CD4-positive, alpha-beta T cell treated with Interleukin-1 beta for 1 hour (primary cell): ENCODE data around the gene GPA33.

ENCODE experiments used
- DNase-seq, 2 donors: peaks; one replicate each; pipeline ENCODE4 v3.0.0-alpha.2; 2020 to 2022

The GPA33 gene

DNA sequence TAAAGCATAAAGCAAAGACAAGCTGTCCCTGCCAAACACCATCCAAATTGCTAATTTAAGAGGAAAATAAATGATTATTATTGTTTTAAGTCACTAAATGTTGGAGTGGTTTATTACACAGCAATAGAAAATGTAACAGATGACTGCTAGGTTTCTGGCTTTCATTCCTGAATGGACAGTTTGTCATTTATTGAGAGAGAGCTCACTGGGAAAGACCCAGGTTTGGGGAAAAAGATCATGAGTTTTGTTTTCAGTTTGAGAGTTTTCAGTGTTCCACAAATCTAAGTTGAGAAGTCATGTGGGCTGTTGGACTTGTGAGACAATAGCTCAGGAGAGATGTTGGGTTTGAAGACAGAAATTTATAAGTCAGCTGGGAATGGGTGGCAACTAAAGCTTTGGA, 5.4 kb downstream of the GPA33 start:
- no peak for DNase-seq

DNA sequence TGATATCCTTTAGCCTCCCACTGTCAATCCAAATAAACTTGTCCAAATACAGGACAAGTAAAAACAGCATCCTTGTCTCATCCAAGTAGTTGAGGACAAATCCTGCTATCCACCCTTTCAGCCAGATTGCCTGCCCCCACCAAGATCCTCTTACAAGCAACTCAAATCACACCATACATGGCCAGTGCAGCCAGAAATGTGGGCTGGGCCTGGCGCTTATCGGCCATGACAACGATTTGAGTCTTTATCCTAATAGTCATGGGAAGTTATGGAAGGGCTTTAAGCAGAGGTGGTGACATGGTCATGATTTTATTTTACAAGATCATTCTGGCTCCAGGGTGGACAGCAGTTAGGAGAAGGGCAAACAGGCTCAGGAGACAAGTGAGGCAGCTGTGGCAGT, 6.3 kb downstream of the GPA33 start:
- DNase-seq, result no peak

DNA sequence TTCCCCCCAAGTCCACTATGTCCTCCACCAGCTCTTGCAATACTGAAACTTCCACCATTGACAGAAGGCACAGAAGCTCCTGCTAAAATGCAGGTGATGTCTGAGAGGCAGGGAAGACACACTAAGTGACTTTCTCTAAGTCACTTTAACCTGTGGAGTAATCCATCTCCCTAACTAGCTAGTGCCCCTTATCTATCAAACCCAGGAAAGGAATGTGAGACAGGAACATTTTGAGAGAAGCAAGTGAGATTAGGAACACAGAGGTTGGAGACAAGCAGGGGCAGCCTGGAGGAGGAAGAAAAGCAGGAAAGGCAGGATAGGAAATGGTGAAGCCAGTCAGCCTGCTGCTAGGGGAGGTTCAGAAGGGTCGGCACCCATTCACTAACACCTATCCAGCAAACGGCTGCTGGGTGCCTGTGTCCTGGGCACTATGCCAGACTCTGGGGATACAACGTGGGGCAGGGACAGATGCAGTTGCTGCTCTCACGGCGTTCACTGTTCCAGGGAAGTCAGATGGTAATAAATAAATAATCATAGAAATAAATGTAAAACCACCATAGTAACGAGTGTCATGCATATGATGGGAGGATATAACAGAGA, 7.0 kb downstream of the GPA33 start:
- no peak for DNase-seq

DNA sequence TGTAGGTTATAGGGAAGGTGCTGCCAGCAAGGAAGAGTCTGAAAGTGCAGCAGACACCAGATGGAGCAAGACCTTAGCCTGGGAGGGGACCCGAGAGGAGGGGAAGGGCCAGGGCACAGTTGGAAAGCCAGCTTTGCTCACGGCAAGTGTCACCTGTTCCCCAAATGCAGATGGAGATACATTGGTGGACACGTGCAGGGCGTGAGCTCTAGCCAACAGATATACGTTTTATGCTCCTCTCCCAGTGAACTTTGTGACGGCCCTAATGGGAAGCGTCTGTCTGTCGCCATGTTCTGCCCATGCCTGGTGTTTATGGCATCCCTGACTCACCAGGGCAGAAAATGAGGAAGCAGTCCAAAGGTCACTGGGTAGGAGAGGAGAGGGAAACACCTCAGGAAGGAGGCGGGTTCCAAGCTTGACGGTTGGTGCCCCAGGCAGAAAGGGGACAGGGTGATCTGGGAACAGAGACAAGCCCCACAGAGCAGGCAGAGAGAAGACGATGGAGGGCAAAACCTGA, 7.6 kb downstream of the GPA33 start:
- DNase-seq, result peak in 1 of 2 donors; percentile 35

DNA sequence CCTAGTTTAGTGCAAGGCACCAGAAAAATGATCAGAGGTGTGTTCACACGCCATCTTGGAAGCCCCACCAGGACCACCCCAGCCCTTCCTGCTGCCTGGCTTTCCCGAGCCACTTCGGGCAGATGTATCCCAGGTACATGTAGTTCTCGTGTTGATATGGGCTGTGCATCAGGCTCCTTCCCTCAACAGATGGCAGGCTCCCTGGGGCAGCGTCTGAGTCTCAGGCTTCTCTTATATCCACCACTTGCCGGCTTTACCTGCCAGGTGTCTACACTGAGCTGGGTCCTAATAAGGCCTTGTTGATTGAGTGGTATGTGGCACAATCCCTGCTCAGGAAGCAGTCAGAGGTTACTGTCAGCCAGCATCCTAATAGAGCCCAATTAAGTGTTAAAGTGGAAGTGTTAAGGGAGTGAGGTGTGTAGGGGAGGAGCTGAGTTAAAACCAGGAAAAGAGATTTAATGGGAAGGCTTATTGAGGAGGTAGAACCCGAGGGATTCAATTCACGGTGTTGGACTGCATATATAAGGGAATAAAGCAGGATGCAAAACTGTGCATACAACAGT, 8.5 kb downstream of the GPA33 start:
- DNase-seq, result no peak

DNA sequence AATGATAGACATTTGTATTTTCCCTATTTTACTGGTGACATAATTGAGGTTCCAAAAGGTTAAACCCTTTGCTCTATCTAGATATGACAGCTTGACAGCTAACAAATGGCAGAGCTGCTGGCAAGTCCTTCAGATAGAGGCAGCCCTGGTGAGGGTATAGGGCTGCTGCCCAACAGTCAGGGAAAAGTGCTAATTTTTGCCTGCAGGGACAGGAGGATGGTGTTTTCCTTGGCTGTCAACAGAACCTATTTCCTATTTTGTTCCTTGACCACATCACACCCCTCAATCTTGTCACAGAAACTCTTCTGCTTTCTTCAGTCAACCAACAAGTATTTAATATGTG, 12.3 kb downstream of the GPA33 start:
- DNase-seq, result no peak

DNA sequence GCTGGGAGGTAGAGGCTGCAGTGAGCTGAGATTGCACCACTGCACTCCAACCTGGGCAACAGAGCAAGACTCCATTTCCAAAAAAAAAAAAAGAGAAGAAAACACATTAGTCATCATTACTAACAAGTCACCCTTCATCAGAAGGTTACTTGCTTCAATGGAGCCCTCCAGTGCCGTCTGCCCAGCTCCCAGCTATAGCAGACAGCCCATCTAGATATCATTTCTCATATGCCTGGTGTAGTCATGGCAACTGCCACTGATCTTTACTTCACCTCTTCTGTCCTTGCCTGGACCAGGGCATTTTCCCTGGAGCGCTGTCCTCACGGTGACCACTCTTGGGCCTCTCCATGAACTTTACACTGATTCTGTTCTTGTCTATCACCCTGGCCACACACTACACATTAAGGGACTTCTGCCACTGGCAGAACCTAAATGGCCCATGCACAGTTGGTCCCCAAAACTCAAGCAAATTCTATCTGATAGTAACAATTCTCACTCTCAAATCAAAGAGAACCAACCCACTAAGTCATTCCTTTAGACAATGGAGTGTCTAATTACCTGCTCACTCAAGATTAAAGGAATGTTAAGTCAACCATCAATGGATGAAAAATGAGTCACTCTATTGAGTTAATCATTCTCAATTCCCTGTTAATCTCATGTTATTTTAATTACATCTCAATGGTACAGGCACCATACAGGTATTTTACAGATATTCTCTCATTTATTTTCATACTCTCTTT, 12.9 kb downstream of the GPA33 start:
- DNase-seq, result no peak

DNA sequence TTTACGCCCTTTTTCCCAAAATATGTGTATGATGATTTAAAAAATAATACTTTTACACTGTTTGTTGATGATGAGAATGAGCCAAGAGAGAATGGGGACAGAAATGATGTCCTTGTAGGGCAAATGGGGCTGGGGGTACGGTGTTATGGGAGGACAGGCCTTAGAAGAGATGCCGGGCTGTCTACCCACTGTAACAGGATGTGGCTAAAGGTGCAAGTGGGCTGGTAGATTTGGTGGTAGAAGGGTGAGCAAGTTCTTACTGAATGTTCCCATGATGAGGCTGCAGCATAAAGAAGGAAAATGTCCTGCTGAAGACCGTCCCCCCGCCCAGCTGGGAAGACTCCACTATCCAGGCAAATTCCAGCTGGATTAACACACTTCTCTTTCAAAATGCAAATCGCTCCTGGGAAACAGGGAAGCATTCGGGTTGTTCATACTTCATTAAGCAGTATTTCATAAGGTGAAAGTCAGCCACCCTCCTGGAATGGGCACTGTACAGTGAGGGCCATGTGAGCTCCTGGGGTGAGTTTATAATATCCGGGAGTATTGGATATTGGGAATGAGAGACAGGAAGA, 14.0 kb downstream of the GPA33 start:
- DNase-seq, result no peak

DNA sequence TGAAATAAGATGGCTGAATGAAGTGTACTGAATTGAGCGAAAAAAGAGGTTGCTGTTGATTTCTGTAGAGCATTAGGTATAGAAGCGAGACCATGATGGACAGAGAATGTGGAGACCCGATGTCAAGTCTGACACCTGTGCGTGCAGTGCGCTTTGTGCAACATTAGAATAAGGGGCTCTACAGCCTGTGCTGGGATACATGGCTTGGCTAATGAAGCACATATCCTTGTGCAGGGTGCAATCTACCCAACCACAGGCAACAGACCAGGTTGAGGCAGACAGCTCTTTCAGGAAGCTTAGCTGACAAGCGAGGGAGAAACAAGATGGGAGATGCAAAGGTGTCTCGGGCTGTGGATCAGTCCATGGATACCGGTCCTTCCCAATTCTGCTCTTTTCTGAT, 18.9 kb downstream of the GPA33 start:
- no peak for DNase-seq

DNA sequence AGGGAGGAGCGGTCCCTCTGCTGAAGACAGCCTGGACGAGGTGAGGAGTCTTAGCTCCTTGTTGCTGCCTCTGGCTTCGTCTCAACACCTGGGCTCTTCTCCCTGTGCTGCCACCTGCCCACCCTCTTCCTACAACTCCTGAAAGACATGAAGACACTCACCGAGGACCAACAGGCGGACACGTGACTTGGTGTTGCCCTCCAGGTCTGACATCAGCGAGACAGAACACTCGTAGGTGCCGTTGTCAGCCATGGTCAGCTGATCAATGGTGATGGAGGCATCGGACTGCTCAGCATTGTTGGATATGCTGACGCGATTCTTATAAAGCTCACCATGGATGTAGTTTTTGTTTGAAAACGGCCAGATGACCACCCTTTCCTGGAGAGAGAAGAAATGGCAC, 21.4 kb downstream of the GPA33 start:
- DNase-seq, result no peak

DNA sequence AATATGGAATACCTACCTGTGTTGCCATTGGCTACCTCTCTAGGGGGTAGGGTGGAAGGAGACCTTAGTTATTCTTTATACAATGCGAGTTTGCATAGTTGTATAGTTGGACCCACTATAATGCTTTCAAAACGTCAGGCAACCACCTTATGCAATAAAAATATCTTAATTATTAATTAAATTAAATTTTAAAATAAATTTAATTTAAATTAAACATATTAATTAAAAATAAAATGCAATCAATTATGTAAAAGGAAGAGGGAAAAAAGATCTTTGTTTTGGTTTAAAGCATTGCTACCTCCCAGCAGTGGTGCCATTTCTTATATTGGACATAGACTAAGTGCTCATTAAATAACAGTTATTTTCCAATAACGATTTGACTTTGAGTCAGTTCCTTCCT, 22.3 kb downstream of the GPA33 start:
- DNase-seq, result no peak

DNA sequence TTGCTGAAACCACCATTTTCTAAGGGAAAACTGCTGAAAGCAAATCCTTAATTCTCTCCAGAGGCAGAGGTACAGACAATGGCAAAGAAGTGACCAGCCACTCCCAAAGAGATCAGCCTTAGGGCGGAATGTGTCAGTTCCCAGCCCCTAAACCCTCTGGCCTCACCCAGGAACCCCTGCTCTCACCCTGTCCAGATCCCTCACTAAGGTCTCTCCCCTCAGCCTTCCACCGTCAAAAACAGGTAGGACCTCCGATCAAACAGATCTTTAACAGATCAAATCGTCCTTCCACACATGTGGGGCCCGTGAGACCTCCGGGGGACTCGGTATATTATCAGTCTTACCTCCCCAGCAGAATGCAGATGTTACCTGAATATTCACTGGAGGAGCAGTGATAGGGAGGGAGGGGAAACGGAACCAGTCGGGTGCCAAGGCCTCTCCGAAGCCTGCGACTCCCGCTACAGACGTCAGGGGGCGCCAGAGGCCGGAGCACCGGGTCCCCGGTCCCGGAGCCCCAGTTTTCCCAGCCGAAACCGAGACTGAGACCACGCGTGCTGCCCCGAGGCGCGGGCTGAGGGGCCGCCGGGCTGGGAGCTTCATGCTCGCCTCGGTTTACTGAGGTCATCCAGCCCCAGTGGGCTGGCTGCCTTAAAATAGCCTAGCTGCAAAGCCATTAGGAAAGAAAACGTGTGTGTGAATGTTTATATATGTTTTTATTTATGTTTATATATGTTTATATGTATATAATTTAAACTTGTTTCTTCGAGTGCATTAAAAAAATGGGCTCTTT, 23.6 kb downstream of the GPA33 start:
- DNase-seq, result peak; percentile 75 to 82

DNA sequence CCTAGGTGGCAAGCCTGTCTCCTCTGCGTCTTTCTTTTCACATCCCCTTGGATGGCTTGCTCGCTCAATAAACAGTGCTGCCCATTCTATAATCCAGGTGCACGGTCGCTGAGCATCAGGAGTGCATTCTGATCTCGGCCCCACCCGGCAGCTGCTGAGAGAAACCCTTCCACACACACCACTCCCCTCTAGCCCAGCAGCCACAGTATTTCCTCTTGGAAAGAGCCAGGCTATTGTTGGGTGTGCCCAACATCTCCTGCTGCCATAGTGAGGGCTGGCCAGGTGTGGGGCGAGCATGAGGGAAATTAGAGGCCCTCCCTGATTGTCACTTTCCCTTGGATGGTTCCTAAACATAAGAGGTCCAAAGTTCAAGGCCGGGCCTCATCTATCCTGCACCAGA, 24.7 kb downstream of the GPA33 start:
- no peak for DNase-seq

DNA sequence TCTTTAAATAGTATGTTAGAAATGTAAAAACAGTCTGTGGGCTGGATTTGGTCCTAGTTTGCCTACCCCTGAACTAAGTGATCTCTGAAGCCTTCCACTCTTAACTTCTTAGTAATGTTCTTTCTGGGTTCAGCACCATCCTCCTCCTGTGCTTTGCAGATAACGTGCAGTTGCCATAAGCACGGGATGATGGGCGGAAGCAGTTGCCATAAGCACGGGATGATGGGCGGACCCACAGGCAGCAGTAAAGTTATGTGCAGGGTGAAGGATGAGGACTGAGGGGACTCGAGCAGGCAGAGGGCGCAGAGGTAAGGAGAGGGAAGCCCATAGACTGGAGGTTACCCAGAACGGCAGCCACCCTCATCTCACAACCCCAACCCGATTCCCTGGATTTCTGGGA, 25.6 kb downstream of the GPA33 start:
- DNase-seq, result no peak

DNA sequence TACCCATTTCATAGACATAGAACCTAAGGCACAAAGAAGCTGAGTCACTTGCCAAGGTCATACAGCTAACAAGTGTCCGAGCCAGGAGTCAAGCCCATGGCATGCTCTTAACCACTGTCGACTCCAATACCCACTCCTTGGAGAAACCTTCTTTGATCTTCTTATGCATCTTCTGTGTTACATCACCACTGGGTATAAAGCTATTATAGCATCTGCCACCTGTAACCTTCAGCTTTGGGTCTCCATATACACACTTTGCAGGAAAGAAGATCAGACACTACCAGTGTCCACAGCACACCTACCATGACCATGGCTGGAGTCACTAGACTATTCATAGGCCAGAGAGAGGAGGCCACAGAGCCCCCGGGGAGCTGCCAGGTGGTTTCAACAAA, 29.1 kb downstream of the GPA33 start:
- no peak for DNase-seq

DNA sequence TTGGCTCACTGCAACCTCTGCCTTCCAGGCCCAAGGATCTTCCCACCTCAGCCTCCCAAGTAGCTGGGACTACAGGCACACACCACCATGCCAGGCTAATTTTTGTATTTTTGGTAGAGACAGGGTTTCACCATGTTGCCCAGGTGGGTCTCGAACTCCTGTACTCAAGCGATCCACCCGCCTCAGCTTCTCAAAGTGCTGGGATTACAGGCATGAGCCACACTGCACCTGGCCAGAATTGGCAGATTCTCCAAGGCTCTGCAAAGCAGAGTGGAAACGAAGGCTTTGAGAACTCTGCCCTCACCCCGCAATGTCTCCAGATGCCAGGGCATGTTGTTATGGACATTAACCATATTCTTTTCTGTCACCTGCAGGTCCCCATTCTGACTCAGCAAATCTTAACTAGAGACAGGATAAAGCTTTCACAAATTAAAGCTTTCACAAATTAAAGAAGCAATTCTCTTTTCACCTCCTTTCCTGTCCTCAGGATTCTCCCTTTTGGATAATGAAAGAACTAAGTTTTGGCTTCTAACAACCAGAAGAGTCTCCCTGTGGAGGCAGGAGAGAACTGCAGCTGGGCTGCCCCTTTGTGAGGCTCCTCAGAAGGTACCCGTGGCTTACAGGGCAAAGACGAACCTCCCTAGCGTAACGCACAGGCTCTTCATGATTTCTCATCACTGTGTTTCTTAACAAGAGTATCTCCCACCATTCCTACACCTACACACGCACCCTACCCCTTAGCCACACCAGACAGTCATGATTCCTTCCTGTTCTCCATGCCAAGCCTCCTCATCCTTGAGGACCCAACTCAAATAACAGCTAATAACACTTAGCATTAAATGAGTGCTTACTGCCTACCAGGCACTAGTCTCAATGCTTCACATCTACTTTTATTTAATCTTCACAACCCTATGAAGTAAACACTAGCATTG, 29.8 kb downstream of the GPA33 start:
- DNase-seq, result no peak

DNA sequence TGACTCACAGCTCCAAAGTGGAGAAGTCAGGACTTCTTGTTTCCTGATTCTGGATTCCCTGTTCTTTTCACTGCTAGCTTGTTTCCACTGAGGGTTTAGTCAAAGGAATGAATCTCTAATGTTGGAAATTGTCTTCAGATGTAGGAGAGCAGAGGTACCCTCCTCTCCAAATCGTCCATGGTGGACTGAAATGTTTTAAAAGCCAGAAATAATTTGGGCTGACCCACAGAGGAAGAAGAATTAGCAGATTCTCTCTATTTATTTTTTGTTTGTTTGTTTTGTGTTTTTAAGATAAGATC, 30.4 kb downstream of the GPA33 start:
- no peak for DNase-seq

DNA sequence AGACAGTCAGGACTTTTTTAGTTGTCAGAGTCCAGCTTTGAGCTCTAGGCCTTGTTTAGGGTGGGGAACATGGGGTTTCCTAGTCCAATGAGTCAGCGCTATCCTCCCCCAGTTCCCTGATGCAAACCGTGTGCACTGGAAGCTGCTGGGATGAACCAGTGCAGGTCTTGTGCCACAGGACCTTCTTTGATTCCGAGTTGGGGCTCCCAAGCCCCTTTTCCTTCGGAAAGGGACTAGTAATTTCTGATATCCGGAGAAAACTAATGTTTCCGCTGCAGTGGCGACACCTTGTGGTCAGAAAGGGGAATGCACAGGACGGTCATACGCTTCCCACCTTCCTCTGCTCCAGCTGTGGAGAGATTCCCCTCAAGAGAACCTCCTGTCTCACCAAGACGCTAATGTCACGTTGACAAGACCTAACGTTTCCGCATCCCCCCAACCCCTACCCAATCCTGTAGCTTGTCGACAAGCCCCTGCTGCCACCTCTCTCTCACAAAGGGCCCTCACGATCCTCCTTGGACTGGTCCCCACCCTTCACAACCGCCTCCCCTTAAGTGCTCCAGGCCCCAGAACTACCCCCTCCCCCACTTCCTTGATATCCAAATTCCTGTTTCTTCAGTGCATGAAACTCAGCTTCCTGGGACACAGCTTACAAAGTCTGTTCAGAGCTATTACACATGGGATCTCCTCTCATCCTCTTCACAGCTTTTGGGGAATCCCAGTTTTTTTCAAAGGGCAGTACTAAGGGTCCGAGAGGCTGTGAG, 30.9 kb downstream of the GPA33 start:
- peak; percentile 58 to 67 for DNase-seq

DNA sequence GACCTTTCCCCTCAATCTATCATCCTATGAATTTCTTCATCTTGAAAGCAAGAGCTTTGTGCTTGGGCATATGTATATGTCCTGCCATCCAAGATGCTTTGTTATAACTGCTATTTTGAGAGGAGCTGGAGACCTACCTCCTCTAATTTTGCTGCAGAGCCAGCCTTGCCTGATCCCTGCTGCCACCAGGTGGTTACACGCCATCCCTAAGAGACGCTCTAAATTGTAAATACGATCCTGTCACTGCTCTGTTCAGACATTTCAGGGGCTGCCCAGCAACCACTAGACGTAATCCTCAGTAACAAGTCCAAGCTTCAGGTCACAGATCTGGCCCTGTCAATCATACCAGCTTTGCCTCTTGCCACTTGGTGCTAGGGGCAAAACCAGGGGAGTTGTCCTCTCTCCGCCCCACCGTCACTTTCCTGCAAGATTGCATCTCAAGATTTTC, 32.9 kb downstream of the GPA33 start:
- no peak for DNase-seq

DNA sequence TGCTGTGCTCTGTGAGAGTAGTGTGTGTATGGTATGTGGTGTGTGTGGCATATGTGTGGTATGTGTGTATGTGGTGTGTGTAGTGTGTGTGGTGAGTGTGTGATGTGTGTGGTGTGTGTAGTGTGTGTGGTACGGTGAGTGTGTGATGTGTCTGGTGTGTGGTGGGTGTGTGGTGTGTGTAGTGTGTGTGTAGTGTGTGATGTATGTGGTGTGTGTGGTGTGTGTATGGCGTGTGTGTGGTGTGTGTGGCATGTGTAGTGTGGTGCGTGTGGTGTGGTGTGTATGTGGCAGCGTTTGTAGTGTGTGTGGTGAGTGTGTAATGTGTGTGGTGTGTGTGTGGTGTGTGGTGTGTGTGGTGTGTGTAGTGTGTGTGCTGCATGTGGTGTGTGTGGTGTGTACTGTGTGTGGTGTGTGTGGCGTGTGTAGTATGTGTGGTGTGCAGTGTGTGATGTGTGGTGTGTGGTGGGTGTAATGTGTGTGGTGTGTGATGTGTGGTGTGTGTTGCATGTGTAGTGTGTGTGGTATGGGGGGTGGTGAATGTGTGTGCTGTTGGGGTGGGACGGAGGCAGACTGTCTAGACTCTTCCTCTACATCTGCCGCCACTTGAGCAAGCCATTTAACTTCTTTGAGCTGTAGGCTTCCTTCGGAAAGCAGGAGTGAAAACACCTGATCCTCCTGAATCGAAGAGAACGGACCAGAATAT, 33.5 kb downstream of the GPA33 start:
- DNase-seq, result no peak
